ENCODE measurements around the gene C1QL1.

C1QL1 gene

GRCh38 chr17:44995436-44996001, 27.4 kb upstream of the C1QL1 start:
- CTCF ChIA-PET: no interaction called here
- POLR2A ChIA-PET: no interaction called here
- TF ChIP-seq ARNT (IDR thresholded peaks at IDR 0.05) (no peak), HDGF (IDR thresholded peaks at IDR 0.05; ENCODE audit: borderline replicate concordance) (no peak), NFRKB (IDR thresholded peaks at IDR 0.05) (no peak), PKNOX1 (IDR thresholded peaks at IDR 0.05) (no peak), CTBP1 (IDR thresholded peaks at IDR 0.05; ENCODE audit: borderline replicate concordance) (no peak), SUZ12 (IDR thresholded peaks at IDR 0.05) (no peak)
- no peak for DNase-seq (ENCODE audit: extremely low spot score)

GRCh38 chr17:44992242-44992939, 24.3 kb upstream of the C1QL1 start:
- TF ChIP-seq BHLHE40 (IDR thresholded peaks at IDR 0.05; ENCODE audit: borderline replicate concordance): no peak
- TF ChIP-seq ARNT (IDR thresholded peaks at IDR 0.05): no peak
- TF ChIP-seq SP1 (IDR thresholded peaks at IDR 0.05): no peak
- TF ChIP-seq PKNOX1 (IDR thresholded peaks at IDR 0.05): peak; percentile 29; the same call in 1 of the 2 replicates

GRCh38 chr17:44990994-44991393, 22.9 kb upstream of the C1QL1 start:
- no peak for DNase-seq (ENCODE audit: extremely low spot score)
- ChIA-PET CTCF (interaction anchor here (0.5 to 2.3 kb wide), 5 partner anchors 11 to 145 kb away, joined by 3 to 7 read pairs (median 5); partner anchors contain the start of gene ACBD4), POLR2A (interaction anchor here (0.8 kb wide), 2 partner anchors 44 to 80 kb away, joined by 3 read pairs; no protein-coding TSS in a partner anchor)
- TF ChIP-seq CTBP1 (IDR thresholded peaks at IDR 0.05; ENCODE audit: borderline replicate concordance): no peak
- TF ChIP-seq ZNF384 (IDR thresholded peaks at IDR 0.05): no peak

More at GRCh38 chr17:44992242-44992939, 24.3 kb upstream of the C1QL1 start:
- ChIA-PET POLR2A (no interaction called here), CTCF (no interaction called here)
- DNase-seq (ENCODE audit: extremely low spot score): no peak

- ChIA-PET CTCF (interaction anchor here (2.3 kb wide), 1 partner anchor 69 kb away, joined by 6 read pairs; no protein-coding TSS in a partner anchor), POLR2A (interaction anchor here (0.6 kb wide), 1 partner anchor 35 kb away, joined by 4 read pairs; no protein-coding TSS in a partner anchor)
Measured at GRCh38 chr17:44989552-44990138, 21.5 kb upstream of the C1QL1 start.

GRCh38 chr17:44988044-44988942, 20.2 kb upstream of the C1QL1 start:
- POLR2A ChIA-PET: no interaction called here
- no peak for DNase-seq (ENCODE audit: extremely low spot score)

More at GRCh38 chr17:44989552-44990138, 21.5 kb upstream of the C1QL1 start:
- no peak for TF ChIP-seq TARDBP (IDR thresholded peaks at IDR 0.05)
- TF ChIP-seq ARNT (IDR thresholded peaks at IDR 0.05): no peak
- no peak for TF ChIP-seq HDGF (IDR thresholded peaks at IDR 0.05; ENCODE audit: borderline replicate concordance)
- DNase-seq (ENCODE audit: extremely low spot score): no peak

GRCh38 chr17:44983563-44983962, 15.5 kb upstream of the C1QL1 start:
- DNase-seq (ENCODE audit: extremely low spot score): no peak
- TF ChIP-seq PKNOX1 (IDR thresholded peaks at IDR 0.05): peak; percentile 61; the same call in 1 of the 2 replicates
- TF ChIP-seq ZNF384 (IDR thresholded peaks at IDR 0.05): no peak
- CTCF ChIA-PET: no interaction called here
- POLR2A ChIA-PET: no interaction called here

More at GRCh38 chr17:44988044-44988942, 20.2 kb upstream of the C1QL1 start:
- CTCF ChIA-PET: interaction anchor here (1.1 kb wide), 1 partner anchor 147 kb away, joined by 4 read pairs; the partner anchor contains the start of gene ACBD4
- TF ChIP-seq FOXM1 (IDR thresholded peaks at IDR 0.05; ENCODE audit: borderline replicate concordance): no peak
- TF ChIP-seq FOXA1 (IDR thresholded peaks at IDR 0.05): no peak

GRCh38 chr17:44982113-44982702, 14.1 kb upstream of the C1QL1 start:
- ChIA-PET POLR2A (no interaction called here), CTCF (interaction anchor here (1.5 kb wide), 1 partner anchor 14 kb away, joined by 3 read pairs; the partner anchor contains the start of gene C1QL1)
- TF ChIP-seq FOXM1 (IDR thresholded peaks at IDR 0.05; ENCODE audit: borderline replicate concordance) (no peak), FOXA1 (IDR thresholded peaks at IDR 0.05) (no peak), BHLHE40 (IDR thresholded peaks at IDR 0.05; ENCODE audit: borderline replicate concordance) (no peak)
- DNase-seq (ENCODE audit: extremely low spot score): no peak

All from HEK293T (cell line).